ENCODE results near the gene FAM168A. TPM values are rescaled to one million over a fixed set of nuclear protein-coding genes. Genes with fewer than 3 reads are reported as not detected.
A peak's percentile ranks its signal among the peaks of the same experiment; 100 is the strongest.

FAM168A gene
- polyA plus RNA-seq, 2 of the 4 experiments (the other 2 are of a cell fraction), result 15.3 to 19.2 TPM

DNA sequence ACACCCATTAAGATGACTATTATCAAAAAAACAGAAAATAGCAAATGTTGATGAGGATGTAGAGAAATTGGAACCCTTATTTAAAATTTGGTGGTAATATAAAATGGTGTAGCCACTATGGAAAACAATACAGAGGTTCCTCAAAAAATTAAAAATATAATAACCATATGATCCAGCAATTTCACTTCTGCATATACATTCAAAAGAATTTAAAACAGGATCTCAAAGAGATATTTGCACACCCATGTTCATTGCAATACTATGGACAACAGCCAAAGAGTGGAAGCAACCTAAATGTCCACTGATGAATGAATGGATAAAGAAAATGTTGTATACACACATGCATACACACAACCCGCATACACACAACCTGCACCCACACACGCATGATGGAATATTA is 102.2 kb downstream of the FAM168A start:
- 89% methylated on average over 2 of the region's 2 CpGs for WGBS (ENCODE audit: missing lambda C conversion rate)
- POLR2A ChIA-PET, result no interaction called here
- CTCF ChIA-PET, result no interaction called here
- H3K4me3 ChIP-seq, result no peak overlapping the region
- no peak for ATAC-seq
- no peak overlapping the region for H3K27ac ChIP-seq
- H3K4me1 ChIP-seq, result 0 out of 3 replicates have a peak, but pooled peaks cover 11% of the 10 kb centered on the region
- DNase-seq (ENCODE audit: low read depth in 1 of 2, low spot score in 1 of 2), result no peak
- TF ChIP-seq, protein P1, sequence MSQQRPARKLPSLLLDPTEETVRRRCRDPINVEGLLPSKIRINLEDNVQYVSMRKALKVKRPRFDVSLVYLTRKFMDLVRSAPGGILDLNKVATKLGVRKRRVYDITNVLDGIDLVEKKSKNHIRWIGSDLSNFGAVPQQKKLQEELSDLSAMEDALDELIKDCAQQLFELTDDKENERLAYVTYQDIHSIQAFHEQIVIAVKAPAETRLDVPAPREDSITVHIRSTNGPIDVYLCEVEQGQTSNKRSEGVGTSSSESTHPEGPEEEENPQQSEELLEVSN (IDR thresholded peaks at IDR 0.05; ENCODE audit: borderline replicate concordance, low read depth), result no peak
- TF ChIP-seq, protein P2, sequence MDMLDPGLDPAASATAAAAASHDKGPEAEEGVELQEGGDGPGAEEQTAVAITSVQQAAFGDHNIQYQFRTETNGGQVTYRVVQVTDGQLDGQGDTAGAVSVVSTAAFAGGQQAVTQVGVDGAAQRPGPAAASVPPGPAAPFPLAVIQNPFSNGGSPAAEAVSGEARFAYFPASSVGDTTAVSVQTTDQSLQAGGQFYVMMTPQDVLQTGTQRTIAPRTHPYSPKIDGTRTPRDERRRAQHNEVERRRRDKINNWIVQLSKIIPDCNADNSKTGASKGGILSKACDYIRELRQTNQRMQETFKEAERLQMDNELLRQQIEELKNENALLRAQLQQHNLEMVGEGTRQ (IDR thresholded peaks at IDR 0.05), result no peak
- TF ChIP-seq PHF8 (IDR thresholded peaks at IDR 0.05; ENCODE audit: borderline replicate concordance, low read depth) (no peak), NFE2L2 (conservative IDR thresholded peaks at IDR 0.05; ENCODE audit: low read length) (no peak), NR3C1 (IDR thresholded peaks at IDR 0.05) (no peak), FOXS1 (CRISPR knock-in tag; IDR thresholded peaks at IDR 0.05) (no peak), RAD21 (conservative IDR thresholded peaks at IDR 0.05 in 1 of 2, IDR thresholded peaks at IDR 0.05 in 1 of 2) (no peak), MAZ (IDR thresholded peaks at IDR 0.05; ENCODE audit: borderline replicate concordance, low read depth, low read length) (no peak), FOSB (CRISPR knock-in tag; IDR thresholded peaks at IDR 0.05) (no peak), RCOR1 (IDR thresholded peaks at IDR 0.05; ENCODE audit: low read depth, low read length) (no peak), CHD2 (IDR thresholded peaks at IDR 0.05; ENCODE audit: low read length, partially characterized antibody) (no peak), GATA3 (IDR thresholded peaks at IDR 0.05; ENCODE audit: borderline replicate concordance) (no peak), MYC (IDR thresholded peaks at IDR 0.05; ENCODE audit: borderline replicate concordance, low read length) (no peak), CHD4 (IDR thresholded peaks at IDR 0.05; ENCODE audit: borderline replicate concordance) (no peak), HEYL (CRISPR knock-in tag; IDR thresholded peaks at IDR 0.05) (no peak)
- TF ChIP-seq, protein P3, sequence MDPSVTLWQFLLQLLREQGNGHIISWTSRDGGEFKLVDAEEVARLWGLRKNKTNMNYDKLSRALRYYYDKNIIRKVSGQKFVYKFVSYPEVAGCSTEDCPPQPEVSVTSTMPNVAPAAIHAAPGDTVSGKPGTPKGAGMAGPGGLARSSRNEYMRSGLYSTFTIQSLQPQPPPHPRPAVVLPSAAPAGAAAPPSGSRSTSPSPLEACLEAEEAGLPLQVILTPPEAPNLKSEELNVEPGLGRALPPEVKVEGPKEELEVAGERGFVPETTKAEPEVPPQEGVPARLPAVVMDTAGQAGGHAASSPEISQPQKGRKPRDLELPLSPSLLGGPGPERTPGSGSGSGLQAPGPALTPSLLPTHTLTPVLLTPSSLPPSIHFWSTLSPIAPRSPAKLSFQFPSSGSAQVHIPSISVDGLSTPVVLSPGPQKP (IDR thresholded peaks at IDR 0.05; ENCODE audit: low read depth, low read length), result no peak
- TF ChIP-seq, protein P4, sequence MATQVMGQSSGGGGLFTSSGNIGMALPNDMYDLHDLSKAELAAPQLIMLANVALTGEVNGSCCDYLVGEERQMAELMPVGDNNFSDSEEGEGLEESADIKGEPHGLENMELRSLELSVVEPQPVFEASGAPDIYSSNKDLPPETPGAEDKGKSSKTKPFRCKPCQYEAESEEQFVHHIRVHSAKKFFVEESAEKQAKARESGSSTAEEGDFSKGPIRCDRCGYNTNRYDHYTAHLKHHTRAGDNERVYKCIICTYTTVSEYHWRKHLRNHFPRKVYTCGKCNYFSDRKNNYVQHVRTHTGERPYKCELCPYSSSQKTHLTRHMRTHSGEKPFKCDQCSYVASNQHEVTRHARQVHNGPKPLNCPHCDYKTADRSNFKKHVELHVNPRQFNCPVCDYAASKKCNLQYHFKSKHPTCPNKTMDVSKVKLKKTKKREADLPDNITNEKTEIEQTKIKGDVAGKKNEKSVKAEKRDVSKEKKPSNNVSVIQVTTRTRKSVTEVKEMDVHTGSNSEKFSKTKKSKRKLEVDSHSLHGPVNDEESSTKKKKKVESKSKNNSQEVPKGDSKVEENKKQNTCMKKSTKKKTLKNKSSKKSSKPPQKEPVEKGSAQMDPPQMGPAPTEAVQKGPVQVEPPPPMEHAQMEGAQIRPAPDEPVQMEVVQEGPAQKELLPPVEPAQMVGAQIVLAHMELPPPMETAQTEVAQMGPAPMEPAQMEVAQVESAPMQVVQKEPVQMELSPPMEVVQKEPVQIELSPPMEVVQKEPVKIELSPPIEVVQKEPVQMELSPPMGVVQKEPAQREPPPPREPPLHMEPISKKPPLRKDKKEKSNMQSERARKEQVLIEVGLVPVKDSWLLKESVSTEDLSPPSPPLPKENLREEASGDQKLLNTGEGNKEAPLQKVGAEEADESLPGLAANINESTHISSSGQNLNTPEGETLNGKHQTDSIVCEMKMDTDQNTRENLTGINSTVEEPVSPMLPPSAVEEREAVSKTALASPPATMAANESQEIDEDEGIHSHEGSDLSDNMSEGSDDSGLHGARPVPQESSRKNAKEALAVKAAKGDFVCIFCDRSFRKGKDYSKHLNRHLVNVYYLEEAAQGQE (IDR thresholded peaks at IDR 0.05), result no peak
- H3K9me3 ChIP-seq, result no peaks in the 10 kb centered on the region
- FAIRE-seq, result no peak
- no peak overlapping the region for H3K4me2 ChIP-seq

DNA sequence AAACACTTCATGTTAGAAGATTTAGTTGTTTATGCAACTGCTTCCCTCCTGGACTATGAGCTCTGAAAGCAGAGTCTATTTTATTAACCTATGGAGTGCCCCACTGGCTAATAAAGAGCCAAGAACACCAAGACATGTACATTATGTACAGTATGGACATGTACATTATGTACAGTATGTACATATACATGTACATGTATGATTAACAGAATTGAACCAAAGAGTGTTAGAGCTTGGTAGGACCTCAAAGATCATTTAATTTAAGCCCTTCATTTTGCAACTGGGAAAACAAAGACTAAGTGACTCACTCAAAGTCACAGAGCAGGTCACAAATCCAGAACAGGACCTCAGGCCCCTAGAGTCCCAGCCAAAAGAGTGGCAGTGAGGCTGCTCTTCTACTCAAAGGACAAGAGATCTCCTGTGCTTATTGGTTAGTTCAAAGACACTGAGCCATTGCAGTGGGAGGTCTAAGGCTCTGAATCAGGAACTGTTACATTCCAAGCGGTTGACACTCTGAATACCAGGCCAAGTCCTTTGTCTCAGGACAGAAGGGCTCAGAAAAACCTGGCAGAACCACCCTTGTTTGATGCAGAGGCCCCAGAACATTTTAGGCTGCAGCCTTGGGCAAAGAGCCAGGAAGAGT is 103.8 kb downstream of the FAM168A start:
- ChIA-PET POLR2A (no interaction called here), CTCF (interaction anchor here (0.6 to 2.1 kb wide), 4 partner anchors 13 to 132 kb away, joined by 3 to 9 read pairs (median 4); no protein-coding TSS in a partner anchor)
- H3K4me2 ChIP-seq, result no peak overlapping the region
- H3K4me1 ChIP-seq, result 0 out of 3 replicates have a peak, but pooled peaks cover 11% of the 10 kb centered on the region
- WGBS (ENCODE audit: missing lambda C conversion rate), result 69% methylated on average over 1 of the region's 1 CpG
- peak; percentile 68 for FAIRE-seq
- peak in 1 of 2 experiments; percentile 38 for DNase-seq (ENCODE audit: low read depth in 1 of 2, low spot score in 1 of 2)
- no peak overlapping the region for H3K4me3 ChIP-seq
- no peak overlapping the region for H3K27ac ChIP-seq
- peak in 1 of 2 experiments; percentile 71; a peak in 3 of 6 replicates for ATAC-seq
- no peaks in the 10 kb centered on the region for H3K9me3 ChIP-seq
- TF ChIP-seq RFX5 (IDR thresholded peaks at IDR 0.05), result no peak
- no peak for TF ChIP-seq FOSL2 (IDR thresholded peaks at IDR 0.05)
- TF ChIP-seq FOSL2 (CRISPR knock-in tag; IDR thresholded peaks at IDR 0.05), result no peak
- no peak for TF ChIP-seq JUN (IDR thresholded peaks at IDR 0.05)
- TF ChIP-seq FOXS1 (CRISPR knock-in tag; IDR thresholded peaks at IDR 0.05), result no peak
- TF ChIP-seq, protein P1 (IDR thresholded peaks at IDR 0.05; ENCODE audit: borderline replicate concordance, low read depth), result no peak
- TF ChIP-seq, protein P3 (IDR thresholded peaks at IDR 0.05; ENCODE audit: low read depth, low read length), result no peak
- no peak for TF ChIP-seq GATA3 (IDR thresholded peaks at IDR 0.05; ENCODE audit: borderline replicate concordance)
- no peak for TF ChIP-seq ZFP36 (IDR thresholded peaks at IDR 0.05; ENCODE audit: borderline replicate concordance, partially characterized antibody)
- no peak for TF ChIP-seq FOSB (CRISPR knock-in tag; IDR thresholded peaks at IDR 0.05)
- TF ChIP-seq ZSCAN20 (CRISPR knock-in tag; IDR thresholded peaks at IDR 0.05), result no peak
- TF ChIP-seq EHMT2 (IDR thresholded peaks at IDR 0.05; ENCODE audit: low read depth), result no peak
- TF ChIP-seq, protein P5, sequence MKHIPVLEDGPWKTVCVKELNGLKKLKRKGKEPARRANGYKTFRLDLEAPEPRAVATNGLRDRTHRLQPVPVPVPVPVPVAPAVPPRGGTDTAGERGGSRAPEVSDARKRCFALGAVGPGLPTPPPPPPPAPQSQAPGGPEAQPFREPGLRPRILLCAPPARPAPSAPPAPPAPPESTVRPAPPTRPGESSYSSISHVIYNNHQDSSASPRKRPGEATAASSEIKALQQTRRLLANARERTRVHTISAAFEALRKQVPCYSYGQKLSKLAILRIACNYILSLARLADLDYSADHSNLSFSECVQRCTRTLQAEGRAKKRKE (CRISPR knock-in tag; IDR thresholded peaks at IDR 0.05; ENCODE audit: low read depth), result no peak
- TF ChIP-seq RCOR1 (IDR thresholded peaks at IDR 0.05; ENCODE audit: low read depth, low read length), result no peak
- TF ChIP-seq HOXA7 (CRISPR knock-in tag; IDR thresholded peaks at IDR 0.05), result no peak

Data from A549 (cell line).